Dedifferentiated amniotic fluid mesenchymal stem cell (primary cell): ENCODE measurements around the gene TIPIN.
"Not testable (repeated sequence)": the region's sequence is repeated elsewhere in the genome, so short reads cannot be mapped to it uniquely, and the experiment has no call there.

Source experiments
- DNase-seq: peaks from one replicate; pipeline ENCODE4 v3.0.0-alpha.2; 2016; ENCODE audit errors: extremely low spot score

The TIPIN gene, protein sequence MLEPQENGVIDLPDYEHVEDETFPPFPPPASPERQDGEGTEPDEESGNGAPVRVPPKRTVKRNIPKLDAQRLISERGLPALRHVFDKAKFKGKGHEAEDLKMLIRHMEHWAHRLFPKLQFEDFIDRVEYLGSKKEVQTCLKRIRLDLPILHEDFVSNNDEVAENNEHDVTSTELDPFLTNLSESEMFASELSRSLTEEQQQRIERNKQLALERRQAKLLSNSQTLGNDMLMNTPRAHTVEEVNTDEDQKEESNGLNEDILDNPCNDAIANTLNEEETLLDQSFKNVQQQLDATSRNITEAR

DNA sequence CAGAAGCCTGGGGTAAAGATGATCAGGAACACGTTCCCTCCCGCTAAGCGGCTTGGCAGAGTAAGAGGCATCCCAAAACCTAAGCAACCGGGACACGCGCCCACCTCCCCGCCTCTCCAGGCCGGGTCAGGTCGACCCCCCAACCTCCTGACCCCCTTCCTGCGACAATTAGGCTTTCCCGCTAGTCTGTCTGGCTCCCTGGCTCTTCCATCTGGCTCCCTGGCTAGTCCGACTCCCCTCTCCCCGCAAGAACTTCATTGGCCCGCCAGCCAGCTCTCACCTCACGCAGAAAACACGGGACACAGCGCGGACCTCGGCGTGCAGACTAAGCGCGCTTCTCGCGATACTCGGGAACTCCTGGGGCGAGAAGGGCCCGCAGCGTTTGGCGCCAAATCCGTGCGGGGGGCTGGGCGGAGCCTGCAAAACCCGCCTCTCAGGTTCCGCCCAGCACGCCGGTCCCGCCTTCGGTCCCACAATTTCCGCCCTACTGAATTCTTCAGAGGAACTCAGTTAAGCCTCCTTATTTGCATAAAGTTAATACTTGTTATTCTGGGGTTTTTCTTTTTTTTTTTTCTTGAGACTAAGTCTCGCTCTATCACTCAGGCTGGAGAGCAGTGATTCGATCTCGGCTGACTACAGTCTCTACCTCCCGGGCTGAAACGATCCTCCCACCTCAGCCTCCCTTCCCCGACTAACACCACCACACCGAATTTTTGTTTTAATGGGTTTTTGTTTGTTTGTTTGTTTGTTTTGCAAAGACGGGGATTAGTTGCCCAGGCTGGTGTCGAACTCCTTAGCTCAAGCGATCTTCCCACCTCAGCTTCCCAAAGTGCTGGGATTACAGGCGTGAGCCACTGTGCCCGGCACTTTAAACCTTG is at the start of gene TIPIN:
Gene TIPIN, minus strand, starts transcription at position 327 of the 878 bp plus-strand sequence. CDS start 3,738 bp downstream, outside the sequence.
- peak; percentile 82 for DNase-seq

DNA sequence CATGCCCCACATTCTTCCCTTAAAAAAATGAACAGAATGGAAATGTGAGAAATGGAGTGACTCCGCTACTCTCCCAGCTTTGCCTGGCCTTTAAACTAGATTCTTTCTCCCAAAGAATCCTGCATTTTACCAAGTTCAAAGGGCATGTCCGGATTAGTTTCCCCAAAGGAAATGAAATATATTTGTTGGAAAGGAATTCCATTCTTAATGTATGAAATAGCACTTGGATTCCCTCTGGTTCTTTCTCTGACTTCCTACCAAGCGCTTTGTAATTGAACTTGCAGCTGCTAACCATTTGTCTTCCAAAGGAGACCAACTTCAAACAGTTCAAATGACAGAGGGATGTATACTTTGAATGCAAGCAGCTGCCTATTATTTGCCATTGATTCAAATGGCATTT is 49.1 kb upstream of the TIPIN start:
- no peak for DNase-seq

DNA sequence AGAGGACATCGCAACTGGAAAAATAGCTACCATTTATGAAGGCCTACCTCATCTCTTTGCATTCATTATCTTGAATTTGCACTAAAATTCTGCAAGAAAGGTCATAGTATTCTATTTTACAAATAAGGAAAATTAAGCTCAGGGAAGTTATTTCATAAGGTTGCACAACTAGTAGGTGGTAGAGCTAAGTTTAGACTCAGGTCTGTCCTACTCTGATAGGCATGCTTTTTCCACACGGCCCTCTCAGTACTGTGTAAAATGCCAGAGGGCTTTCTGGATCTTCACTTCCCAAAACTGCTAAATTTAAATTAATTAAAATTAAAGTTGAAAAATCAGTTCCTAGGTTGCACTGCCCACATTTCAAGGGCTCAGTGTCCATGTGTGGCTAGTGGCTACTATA is 48.5 kb upstream of the TIPIN start:
- DNase-seq = no peak

DNA sequence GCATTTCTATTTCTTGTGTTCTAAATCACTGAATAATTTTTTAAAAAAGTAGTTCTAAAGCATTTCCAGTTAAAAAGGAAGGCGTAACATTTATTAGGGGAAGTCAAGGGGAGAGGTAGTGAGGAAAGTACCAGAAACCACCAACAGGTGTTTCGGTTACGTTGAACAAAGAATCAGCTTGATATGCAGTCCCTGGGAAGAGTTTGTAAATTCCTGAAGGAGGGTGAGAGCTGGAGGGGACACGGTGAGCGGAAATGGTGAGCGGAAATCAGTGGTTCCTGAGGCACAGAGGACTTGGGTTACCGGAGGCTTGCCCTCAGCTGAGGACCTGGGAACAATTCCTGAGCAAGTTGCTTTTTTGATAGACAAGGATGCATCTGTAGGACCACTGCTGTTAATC is 48.0 kb upstream of the TIPIN start:
- no peak for DNase-seq

DNA sequence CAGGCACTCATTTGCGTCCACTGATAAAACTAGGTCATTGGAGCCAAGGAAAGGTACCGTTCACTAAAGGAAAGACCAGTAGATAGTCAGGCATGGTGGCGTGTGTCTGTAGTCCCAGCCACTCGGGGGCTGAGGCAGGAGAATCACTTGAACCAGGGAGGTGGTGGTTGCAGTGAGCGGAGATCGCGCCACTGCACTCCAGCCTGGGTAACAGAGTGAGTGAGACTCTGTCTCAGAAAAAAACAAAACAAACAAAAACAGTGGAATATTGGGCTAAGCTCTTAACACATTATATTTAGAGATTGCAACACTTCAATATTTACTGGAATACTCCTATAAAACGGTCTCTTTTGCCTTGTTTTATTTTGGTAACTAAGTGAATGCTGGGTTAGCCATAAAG is 47.6 kb upstream of the TIPIN start:
- DNase-seq = no peak

DNA sequence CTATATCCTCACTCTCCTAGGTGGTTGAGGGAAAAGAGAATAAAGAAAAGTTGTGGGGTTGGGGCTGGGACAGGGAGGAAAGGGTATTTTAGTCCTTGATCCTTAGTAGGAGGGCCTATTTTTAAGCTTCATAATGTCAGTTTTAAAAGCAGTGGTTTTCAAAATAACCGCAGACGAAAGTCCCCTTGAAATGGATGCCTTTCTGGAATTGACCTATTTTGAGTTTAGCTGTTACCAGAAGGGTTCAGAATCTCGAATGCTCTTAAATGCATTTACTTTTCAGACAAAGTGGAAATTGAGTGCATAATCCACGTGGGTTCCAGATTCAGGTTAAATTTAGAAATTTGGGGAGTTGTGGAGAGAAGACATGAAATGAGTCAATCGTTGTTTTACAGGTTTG is 46.8 kb upstream of the TIPIN start:
- DNase-seq = no peak

DNA sequence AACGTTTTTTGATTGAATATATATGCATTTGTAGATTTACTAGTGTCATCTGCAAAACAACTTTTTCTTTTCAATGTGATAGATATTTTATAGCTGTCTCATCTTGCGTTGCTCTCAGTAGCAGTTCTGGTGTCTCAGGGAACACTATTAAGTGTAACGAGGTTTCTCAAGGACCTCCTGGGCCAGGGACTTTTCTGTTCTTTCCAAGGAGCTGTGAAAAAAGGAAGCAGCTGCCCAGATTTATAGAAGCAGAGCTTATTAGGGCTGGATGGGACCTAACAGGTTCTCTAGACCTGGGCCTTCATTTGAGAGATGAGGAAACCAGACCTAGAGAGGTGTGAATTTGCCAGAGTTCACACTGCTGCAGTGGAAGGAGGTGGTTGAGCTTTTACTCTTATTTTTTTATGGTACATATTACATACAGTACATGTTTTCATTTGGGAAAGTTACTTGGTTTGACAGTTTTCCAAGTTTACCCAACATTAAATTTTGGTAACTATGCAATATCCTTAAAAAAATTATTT is 46.3 kb upstream of the TIPIN start:
- DNase-seq = no peak

DNA sequence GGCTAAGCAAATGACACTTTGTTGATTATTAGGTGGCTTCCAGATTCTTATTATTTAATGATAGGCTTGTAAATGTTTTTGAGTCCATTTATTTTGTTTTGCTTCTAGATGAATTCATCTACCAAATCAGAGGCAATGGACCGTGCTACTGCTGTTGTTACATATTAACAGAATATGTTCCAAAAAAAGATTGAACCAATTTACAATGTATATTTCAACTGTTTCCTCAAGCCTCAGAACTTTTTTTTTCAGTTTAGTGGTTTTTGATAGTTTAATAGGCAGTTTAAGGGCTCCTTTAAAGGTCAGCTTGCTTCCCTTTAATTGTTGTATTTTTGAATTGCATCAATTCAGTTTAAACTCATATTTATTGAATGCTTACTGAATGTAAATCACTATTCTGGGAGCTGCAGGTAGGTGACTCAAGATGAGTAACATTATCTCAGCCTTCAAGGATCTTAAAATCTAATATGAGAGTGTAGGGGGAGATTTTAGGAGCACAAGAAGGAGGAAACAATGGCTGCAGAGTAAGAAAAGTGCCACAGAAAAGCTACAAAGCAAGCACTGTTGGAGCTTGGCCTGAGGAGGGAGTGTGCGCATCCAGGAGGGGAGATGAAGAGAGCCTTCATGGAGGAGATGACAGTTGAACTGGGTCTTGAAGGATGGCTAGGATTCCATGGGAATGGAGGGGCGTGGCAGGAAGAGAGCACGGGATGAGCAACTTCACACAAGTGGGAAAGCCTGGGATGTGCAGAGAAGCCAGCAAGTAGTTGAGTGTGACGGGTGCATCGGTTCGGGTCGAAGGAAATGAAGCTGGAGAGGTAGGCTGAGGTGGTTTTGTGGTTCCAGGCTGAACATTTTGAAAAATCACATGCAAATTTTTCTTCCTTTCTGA is 44.9 kb upstream of the TIPIN start:
- no peak for DNase-seq

DNA sequence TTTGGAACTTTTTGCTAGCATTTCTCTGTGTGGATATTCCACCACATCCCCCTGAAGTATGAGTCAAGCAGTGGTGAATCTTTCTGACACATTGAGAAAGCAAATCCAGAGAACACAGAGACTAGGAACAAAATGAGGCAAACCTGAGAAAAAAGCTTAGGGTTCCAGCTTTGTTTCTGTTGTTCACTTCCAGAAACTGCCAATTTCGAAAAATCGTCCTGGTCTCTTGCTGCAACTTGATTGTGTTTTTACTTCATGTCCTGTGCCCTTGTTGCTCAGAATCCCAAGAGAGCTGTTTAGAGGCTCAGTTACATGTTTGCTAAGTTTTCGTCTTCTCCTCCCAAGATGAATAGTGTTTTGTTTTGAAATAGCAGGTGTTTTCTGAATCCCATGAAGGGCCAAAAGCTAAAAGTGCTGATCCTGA is 43.9 kb upstream of the TIPIN start:
- DNase-seq = no peak

DNA sequence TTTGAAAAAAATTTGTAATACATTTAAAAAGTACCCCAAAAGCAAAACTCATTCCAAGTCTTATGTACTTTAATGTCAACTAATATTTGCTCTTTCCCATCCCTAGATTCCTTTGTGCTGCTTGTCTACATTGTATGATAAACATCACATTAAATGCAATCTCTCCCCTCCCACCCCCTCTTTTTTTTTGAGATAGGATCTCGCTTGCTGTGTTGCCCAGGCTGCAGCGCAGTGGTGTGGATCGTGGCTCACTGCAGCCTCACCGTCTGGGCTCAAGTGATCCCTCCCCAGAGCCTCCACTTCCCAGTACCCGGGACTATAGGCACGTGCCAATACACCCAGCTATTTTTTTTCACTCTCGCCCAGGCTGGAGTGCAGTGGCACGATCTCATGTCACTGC is 42.8 kb upstream of the TIPIN start:
- DNase-seq = no peak

DNA sequence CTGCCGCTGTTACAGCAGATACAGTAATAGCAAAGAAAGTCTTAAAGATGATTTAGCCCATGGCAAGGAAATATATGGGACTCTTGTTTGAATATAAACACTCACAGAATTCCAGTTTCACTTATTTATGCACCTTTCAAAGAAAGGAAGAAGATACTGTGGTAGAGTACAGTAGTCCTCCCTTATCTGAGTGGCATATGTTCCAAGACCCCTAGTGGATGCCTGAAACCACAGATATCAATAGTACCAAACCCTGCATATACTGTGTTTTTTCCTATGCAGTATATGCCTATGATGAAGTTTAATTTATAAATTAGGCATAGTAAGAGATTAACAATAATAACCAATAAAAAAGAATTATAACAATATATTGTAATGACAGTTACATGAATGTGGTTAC is 38.4 kb upstream of the TIPIN start:
- DNase-seq = no peak

DNA sequence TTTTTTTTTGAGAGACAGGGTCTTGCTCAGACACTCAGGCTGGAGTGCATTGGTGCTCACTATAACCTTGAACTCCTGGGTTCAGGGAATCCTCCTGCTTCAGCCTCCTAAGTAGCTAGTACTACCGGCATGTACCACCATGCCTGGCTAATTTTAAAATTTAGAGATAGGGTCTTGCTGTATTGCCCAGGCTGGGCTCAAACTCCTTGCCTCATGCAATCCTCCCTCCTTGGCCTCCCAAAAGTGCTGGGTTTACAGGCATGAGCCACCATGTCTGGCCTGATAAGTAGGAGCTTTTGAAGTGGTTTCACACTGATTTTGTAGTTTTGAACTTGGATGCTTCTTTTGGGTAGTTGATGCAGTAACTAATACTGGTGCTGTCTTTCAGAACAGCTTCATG is 38.0 kb upstream of the TIPIN start:
- no peak for DNase-seq

DNA sequence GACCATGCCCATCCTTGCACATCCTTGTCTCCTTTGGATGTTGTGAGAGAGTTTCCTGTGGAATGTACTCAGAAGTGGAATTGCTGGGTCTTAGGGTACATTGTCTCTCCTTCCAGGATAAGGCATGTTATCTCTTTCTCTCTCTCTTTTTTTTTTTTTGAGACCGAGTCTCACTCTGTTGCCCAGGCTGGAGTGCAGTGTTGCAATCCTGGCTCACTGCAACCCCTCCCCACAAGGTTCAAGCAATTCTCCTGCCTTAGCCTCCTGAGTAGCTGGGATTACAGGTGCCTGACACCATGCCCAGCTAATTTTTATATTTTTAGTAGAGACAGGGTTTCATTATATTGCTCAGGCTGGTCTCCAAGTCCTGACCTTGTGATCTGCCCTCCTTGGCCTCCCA is 36.6 kb upstream of the TIPIN start:
- not testable (repeated sequence) for DNase-seq

DNA sequence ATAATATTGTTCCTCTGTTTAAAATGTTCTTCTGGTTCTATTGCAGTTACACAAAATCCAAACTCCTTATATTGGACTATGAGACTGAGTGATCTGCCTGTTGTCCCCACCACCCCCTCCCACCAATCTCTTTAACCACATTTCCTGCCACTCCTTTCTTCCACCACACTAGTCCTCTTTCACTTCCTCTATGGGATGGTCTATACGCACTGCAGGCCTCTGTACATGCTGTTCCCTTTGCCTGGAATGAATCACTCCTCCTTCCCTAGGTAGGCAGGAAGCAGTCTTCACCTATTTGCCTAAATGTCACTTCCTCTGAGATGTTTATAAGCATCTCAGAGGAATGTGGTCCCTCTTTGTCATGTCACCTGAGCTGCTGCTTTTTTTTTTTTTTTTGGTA is 34.2 kb upstream of the TIPIN start:
- no peak for DNase-seq

DNA sequence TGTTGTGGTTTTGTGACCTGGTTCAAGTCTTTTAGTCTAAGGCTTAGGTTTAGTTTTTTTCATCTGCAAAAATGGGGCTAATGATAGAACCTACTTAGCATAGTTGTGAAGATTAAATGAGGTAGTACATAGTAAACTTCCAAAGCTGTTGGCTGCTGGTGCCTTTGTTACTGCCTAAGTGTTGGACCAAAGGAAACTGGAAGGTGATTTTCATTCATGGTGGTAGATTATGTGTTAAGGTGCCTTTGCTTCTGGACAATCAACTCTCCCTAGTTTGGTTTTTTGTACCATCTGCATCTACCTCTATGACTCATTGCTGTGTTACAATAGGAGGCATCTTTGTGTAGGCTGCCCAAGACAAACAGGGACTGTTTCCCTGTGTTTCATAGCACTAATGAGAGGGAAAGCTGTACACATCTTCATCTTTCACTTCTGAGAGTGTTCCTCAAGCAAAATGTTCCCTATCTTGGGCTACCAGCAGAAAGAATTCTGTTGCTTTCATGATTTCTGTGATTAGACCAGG is 33.4 kb upstream of the TIPIN start:
- no peak for DNase-seq

DNA sequence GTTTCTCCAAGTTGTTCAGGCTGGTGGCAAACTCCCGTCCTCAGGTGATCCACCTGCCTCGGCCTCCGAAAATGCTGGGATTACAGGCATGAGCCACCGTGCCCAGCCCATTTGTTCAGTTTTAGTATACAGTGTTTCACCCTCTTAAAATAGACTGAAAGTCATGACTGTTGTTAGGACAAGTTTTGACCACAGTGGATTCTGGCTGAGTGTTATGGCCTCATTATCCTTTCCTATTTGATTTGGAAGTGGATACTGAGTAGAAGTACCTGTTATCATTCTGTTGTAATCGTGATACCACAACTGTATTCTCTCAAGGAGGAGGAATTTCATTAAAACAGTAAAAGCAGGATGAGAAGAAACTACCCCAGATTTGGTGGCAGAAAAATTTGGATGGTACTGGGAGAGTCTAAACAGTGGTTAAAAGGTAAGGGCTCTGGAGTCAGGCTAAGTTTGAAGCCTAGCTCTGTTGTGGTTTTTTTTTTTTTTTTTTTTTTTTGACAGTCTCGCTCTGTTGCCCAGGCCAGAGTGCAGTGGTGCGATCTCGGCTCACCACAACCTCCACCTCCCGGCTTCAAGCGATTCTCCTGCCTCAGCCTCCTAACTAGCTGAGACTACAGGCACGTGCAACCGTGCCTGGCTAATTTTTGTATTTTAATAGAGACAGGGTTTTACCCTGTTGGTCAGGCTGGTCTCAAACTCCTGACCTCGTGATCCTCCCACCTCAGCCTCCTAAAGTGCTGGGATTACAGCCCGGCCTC is 32.8 kb upstream of the TIPIN start:
- no peak for DNase-seq

DNA sequence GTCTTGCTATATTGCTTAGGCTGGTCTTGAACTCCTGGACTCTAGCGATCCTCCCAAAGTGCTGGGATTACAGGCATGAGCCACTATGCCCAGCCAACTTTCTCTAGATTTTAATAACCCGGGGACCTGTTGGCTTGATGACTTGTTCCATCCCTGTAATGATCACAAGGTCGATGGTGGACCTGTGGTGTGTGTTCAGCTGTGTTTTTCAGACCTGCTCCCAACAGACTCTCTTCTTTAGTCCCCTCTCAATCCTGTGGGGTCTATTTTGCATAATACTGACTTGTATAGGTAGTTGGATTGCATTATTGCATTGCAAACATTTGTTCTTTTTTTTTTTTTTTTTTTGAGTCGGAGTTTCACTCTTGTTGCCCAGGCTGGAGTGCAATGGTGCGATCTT is 32.1 kb upstream of the TIPIN start:
- no peak for DNase-seq

DNA sequence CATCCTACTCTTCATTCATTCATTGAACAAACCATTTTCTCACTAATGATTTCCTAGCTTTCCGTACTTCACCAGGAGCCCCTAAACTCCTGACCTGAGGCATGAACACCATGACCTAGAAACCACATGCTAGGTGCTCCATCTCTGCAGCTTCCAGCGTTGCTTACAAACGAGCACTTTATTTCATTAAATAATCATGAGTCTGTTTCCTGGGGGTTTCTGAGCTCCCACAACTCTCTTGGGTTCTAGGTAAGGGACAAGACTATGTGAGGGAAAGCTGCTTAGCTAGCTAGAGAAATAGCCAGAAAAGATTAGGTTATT is 31.5 kb upstream of the TIPIN start:
- no peak for DNase-seq

DNA sequence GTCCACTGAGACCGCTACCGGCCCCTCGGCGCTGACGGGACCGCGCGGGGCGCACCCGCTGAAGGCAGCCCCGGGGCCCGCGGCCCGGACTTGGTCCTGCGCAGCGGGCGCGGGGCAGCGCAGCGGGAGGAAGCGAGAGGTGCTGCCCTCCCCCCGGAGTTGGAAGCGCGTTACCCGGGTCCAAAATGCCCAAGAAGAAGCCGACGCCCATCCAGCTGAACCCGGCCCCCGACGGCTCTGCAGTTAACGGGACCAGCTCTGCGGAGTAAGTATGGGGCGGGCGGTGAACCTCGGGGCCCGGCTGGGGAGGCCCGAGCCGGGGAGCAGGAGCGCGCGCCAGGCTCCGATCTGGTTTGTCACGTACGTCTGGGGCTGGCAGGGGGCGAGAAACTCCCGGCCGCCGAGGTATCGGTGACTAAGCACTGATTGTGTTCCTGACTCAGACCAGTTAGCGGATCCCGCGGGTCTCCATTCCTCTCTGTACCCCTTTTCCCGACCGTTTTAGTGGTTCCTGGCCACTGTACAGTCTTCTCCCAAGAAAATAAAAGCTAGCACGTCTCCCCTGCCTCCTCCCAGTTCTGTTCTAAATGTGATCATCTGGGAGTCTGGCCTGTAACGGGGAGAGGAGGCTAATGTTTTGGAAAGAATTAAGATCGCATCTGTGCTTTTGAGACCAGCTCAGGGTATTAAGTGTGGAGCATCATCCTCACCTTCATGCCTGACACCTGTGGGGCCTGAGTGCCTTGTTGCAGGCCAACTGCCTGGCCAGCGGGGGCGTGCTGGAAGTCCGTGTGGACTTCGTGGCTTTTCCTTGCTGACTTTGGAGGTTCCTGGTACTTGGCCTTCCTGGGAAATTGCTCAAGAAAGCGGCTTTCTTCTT is 30.9 kb upstream of the TIPIN start:
- DNase-seq = peak; percentile 72
